ENCODE results near the gene MRPL47. TPM values are rescaled to one million over a fixed set of nuclear protein-coding genes. Genes with fewer than 3 reads are reported as not detected.

The MRPL47 gene
- polyA plus RNA-seq, 1 donor (not counting 4 experiments of a cell fraction or from before 2014, with no cell fraction given), result 80.8 TPM

DNA sequence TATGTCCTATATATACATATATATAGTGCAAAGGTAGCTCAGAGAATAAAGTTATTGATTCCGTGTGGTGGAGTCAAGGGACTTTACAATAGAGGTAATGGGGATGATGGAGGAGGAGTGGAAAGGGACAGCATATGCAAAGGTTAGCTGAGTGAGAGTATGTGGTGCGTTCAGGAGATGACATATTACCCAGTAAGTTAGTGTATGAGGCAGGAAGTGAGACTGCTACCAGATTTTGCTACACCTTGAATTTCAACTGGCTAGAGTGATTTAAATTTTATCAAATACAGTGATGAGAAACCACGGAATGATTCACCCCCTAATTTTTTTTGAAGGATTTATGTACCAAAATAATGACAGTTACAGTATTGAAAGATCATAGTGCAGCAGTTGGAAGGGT lies 38.9 kb downstream of the MRPL47 start:
- TF ChIP-seq, protein P1, sequence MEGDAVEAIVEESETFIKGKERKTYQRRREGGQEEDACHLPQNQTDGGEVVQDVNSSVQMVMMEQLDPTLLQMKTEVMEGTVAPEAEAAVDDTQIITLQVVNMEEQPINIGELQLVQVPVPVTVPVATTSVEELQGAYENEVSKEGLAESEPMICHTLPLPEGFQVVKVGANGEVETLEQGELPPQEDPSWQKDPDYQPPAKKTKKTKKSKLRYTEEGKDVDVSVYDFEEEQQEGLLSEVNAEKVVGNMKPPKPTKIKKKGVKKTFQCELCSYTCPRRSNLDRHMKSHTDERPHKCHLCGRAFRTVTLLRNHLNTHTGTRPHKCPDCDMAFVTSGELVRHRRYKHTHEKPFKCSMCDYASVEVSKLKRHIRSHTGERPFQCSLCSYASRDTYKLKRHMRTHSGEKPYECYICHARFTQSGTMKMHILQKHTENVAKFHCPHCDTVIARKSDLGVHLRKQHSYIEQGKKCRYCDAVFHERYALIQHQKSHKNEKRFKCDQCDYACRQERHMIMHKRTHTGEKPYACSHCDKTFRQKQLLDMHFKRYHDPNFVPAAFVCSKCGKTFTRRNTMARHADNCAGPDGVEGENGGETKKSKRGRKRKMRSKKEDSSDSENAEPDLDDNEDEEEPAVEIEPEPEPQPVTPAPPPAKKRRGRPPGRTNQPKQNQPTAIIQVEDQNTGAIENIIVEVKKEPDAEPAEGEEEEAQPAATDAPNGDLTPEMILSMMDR (optimal IDR thresholded peaks at IDR 0.05 in 1 of 3, IDR thresholded peaks at IDR 0.05 in 1 of 3, conservative IDR thresholded peaks at IDR 0.05 in 1 of 3; ENCODE audit: extremely low read depth in 1 of 3, insufficient read depth in 2 of 3, low read length in 3 of 3), result no peak
- no peak for TF ChIP-seq EZH2 (IDR thresholded peaks at IDR 0.05; ENCODE audit: low read length)
- Histone ChIP-seq H3K4me3 (ENCODE audit: control insufficient read depth in 2 of 3, extremely low read depth in 1 of 3, insufficient read depth in 2 of 3, low read depth in 1 of 3, low read length in 3 of 3) (no peak overlapping the region), H3K36me3 (ENCODE audit: control insufficient read depth in 2 of 2, extremely low read depth in 1 of 2, insufficient read depth in 2 of 2, low read length in 2 of 2) (peaks cover 0 to 5% of the 10 kb centered on the region in 2 experiments), H2AFZ (ENCODE audit: control insufficient read depth, low read length) (no peak overlapping the region), H3K27ac (ENCODE audit: control insufficient read depth, insufficient read depth, low read length) (no peak overlapping the region), H3K27me3 (ENCODE audit: control insufficient read depth, extremely low read depth, insufficient read depth, low read length) (no peaks in the 10 kb centered on the region), H4K20me1 (ENCODE audit: control insufficient read depth, extremely low read depth, insufficient read depth, low read length) (no peaks in the 10 kb centered on the region), H3K4me1 (ENCODE audit: control insufficient read depth, extremely low read depth, insufficient read depth, low read length) (peaks cover 11% of the 10 kb centered on the region), H3K4me2 (ENCODE audit: control insufficient read depth, extremely low read depth, insufficient read depth, low read depth, low read length) (no peak overlapping the region), H3K79me2 (ENCODE audit: control insufficient read depth, insufficient read depth, low read length) (peaks cover 53% of the 10 kb centered on the region), H3K9ac (ENCODE audit: control insufficient read depth, extremely low read depth, insufficient read depth, low read length) (no peak overlapping the region), H3K9me1 (ENCODE audit: control insufficient read depth, extremely low read depth, insufficient read depth, low read length) (no peaks in the 10 kb centered on the region), H3K9me3 (ENCODE audit: control insufficient read depth, low read depth, low read length) (no peaks in the 10 kb centered on the region)
- FAIRE-seq (no peak), DNase-seq (ENCODE audit: low read depth, low spot score) (no peak)
- dilution Hi-C loops (cut with MboI; ENCODE audit: extremely low pct_ligation_motif_present, low sequenced_read_pairs), result no loop called here

DNA sequence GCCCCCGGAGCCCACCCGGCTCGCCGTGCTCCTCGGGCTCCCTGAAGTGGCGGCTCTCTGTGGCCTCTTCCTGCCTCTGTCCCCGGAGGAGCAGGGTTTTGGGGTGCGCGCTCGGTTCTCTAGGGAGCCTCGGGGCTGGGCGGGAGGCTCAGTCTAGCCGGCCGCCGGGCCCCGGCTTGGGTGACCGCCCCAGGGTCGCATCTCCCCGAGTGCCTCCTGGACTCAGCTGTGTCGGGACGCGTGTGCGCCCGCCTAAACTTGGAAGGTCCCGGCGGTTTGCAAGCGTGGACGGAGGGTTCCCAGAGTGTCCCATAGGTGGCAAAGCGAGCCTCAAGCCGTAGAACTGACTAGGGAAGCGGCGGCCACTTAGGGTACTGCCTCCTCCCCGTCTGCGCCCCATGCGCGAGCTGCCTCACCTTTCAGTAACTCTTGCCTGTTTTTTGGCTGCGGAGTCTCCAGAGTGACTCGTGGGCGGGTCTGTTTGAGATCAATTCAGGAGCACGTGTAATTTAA lies 41.1 kb downstream of the MRPL47 start:
- Histone ChIP-seq H3K4me2 (ENCODE audit: control insufficient read depth, extremely low read depth, insufficient read depth, low read depth, low read length) (peak overlapping the region; percentile 94), H3K79me2 (ENCODE audit: control insufficient read depth, insufficient read depth, low read length) (peaks cover 48% of the 10 kb centered on the region), H3K9me1 (ENCODE audit: control insufficient read depth, extremely low read depth, insufficient read depth, low read length) (no peaks in the 10 kb centered on the region), H2AFZ (ENCODE audit: control insufficient read depth, low read length) (peak overlapping the region; percentile 75), H3K4me3 (ENCODE audit: control insufficient read depth in 2 of 3, extremely low read depth in 1 of 3, insufficient read depth in 2 of 3, low read depth in 1 of 3, low read length in 3 of 3) (peak overlapping the region; percentile 75 to 90 (median 86)), H3K27me3 (ENCODE audit: control insufficient read depth, extremely low read depth, insufficient read depth, low read length) (no peaks in the 10 kb centered on the region), H3K9me3 (ENCODE audit: control insufficient read depth, low read depth, low read length) (no peaks in the 10 kb centered on the region), H3K27ac (ENCODE audit: control insufficient read depth, insufficient read depth, low read length) (peak overlapping the region; percentile 66), H3K4me1 (ENCODE audit: control insufficient read depth, extremely low read depth, insufficient read depth, low read length) (peaks cover 11% of the 10 kb centered on the region), H3K36me3 (ENCODE audit: control insufficient read depth in 2 of 2, extremely low read depth in 1 of 2, insufficient read depth in 2 of 2, low read length in 2 of 2) (no peaks in the 10 kb centered on the region), H4K20me1 (ENCODE audit: control insufficient read depth, extremely low read depth, insufficient read depth, low read length) (no peaks in the 10 kb centered on the region), H3K9ac (ENCODE audit: control insufficient read depth, extremely low read depth, insufficient read depth, low read length) (peak overlapping the region; percentile 89)
- TF ChIP-seq, protein P1 (optimal IDR thresholded peaks at IDR 0.05 in 1 of 3, IDR thresholded peaks at IDR 0.05 in 1 of 3, conservative IDR thresholded peaks at IDR 0.05 in 1 of 3; ENCODE audit: extremely low read depth in 1 of 3, insufficient read depth in 2 of 3, low read length in 3 of 3), result peak; percentile 26 to 72 (median 52)
- no peak for TF ChIP-seq EZH2 (IDR thresholded peaks at IDR 0.05; ENCODE audit: low read length)
- dilution Hi-C loops (cut with MboI; ENCODE audit: extremely low pct_ligation_motif_present, low sequenced_read_pairs), result no loop called here
- DNase-seq (ENCODE audit: low read depth, low spot score) (no peak), FAIRE-seq (no peak)
